Trophoblast cell (in vitro differentiated cells and primary cell): ENCODE data around the gene RPS16.

Experiments used
- DNase-seq, 2 donors: peaks; one replicate each; pipeline ENCODE4 v3.0.0-alpha.2; 2016
- H2AFZ ChIP-seq: 2 replicates; pipeline ENCODE4 v1.6.1; 2013; ENCODE audit warnings: low read length, moderate library complexity, mild to moderate bottlenecking; ENCODE audit not compliant: insufficient read depth, poor library complexity
- H2AK5ac ChIP-seq: 2 replicates; pipeline ENCODE4 v1.6.1; 2013; ENCODE audit warnings: mild to moderate bottlenecking, low read length
- H2BK120ac ChIP-seq: 2 replicates; pipeline ENCODE4 v1.6.1; 2013; ENCODE audit warnings: low read length, mild to moderate bottlenecking, moderate library complexity; ENCODE audit not compliant: insufficient read depth, poor library complexity
- H2BK12ac ChIP-seq: 2 replicates; pipeline ENCODE4 v1.6.1; 2013; ENCODE audit warnings: mild to moderate bottlenecking, low read length, moderate library complexity
- H2BK5ac ChIP-seq: 2 replicates; pipeline ENCODE4 v1.6.1; 2013; ENCODE audit warnings: low read length, low read depth, moderate library complexity, mild to moderate bottlenecking; ENCODE audit not compliant: poor library complexity
- H3K14ac ChIP-seq: 2 replicates; pipeline ENCODE4 v1.6.1; 2013; ENCODE audit warnings: mild to moderate bottlenecking, low read length
- H3K18ac ChIP-seq: 2 replicates; pipeline ENCODE4 v1.6.1; 2013; ENCODE audit warnings: mild to moderate bottlenecking, low read length
- H3K23ac ChIP-seq: 2 replicates; pipeline ENCODE4 v1.6.1; 2013; ENCODE audit warnings: low read length
- H3K27ac ChIP-seq: 2 replicates; pipeline ENCODE4 v1.5.1; 2013; ENCODE audit warnings: low read depth, mild to moderate bottlenecking, inconsistent platforms, low read length, moderate library complexity
- H3K27me3 ChIP-seq: 2 replicates; pipeline ENCODE4 v1.6.1; 2013; ENCODE audit warnings: inconsistent platforms, mild to moderate bottlenecking, low read length, moderate library complexity; ENCODE audit not compliant: insufficient read depth
- H3K36me3 ChIP-seq, 2 experiments: 1 replicate in 1 of 2; 2 replicates in 1 of 2; pipeline ENCODE4 v1.6.1; 2013; ENCODE audit warnings: low read length in 2 of 2, mild to moderate bottlenecking in 2 of 2, moderate library complexity in 1 of 2; ENCODE audit not compliant: insufficient read depth in 2 of 2, control insufficient read depth in 1 of 2
- H3K4ac ChIP-seq: 2 replicates; pipeline ENCODE4 v1.6.1; 2013; ENCODE audit warnings: low read depth, mild to moderate bottlenecking, low read length, moderate library complexity
- H3K4me1 ChIP-seq, 2 experiments: 1 replicate in 1 of 2; 2 replicates in 1 of 2; pipeline ENCODE4 v1.6.1; 2013; ENCODE audit warnings: low read length in 2 of 2, mild to moderate bottlenecking in 2 of 2, moderate library complexity in 1 of 2; ENCODE audit not compliant: insufficient read depth in 2 of 2, control insufficient read depth in 1 of 2
- H3K4me2 ChIP-seq: 2 replicates; pipeline ENCODE4 v1.6.1; 2013; ENCODE audit warnings: inconsistent platforms, mild to moderate bottlenecking, low read length, moderate library complexity
- H3K4me3 ChIP-seq: 2 replicates; pipeline ENCODE4 v1.5.1; 2013; ENCODE audit warnings: mild to moderate bottlenecking, low read depth, low read length, inconsistent platforms
- H3K79me1 ChIP-seq: one replicate; pipeline ENCODE4 v1.6.1; 2013; ENCODE audit warnings: low read length
- H3K79me2 ChIP-seq: 2 replicates; pipeline ENCODE4 v1.6.1; 2013; ENCODE audit warnings: low read length, mild to moderate bottlenecking; ENCODE audit not compliant: control insufficient read depth, insufficient read depth, poor library complexity
- H3K9ac ChIP-seq: 2 replicates; pipeline ENCODE4 v1.6.1; 2013; ENCODE audit warnings: mild to moderate bottlenecking, low read length
- H3K9me3 ChIP-seq: 2 replicates; pipeline ENCODE4 v1.6.1; 2013; ENCODE audit warnings: low read depth, mild to moderate bottlenecking, control low read depth, inconsistent platforms, low read length; ENCODE audit not compliant: insufficient read depth
- H4K12ac ChIP-seq: 2 replicates; pipeline ENCODE4 v1.6.1; 2013; ENCODE audit warnings: low read depth, mild to moderate bottlenecking, low read length, moderate library complexity
- H4K8ac ChIP-seq: 2 replicates; pipeline ENCODE4 v1.6.1; 2013; ENCODE audit warnings: low read depth, mild to moderate bottlenecking, low read length, moderate library complexity
- H4K91ac ChIP-seq: one replicate; pipeline ENCODE4 v1.6.1; 2013; ENCODE audit warnings: low read depth, mild to moderate bottlenecking, low read length, moderate library complexity
- WGBS: extraction: QIAGEN DNeasy Blood & Tissue Kit; methylation state at CpG from one replicate; pipeline ENCODE4 v1.1.7; 2013; ENCODE audit warnings: missing lambda C conversion rate; ENCODE audit not compliant: insufficient read length, insufficient coverage; ENCODE audit errors: extremely low coverage; 5-methylcytosine and 5-hydroxymethylcytosine counted together

The RPS16 gene

GRCh38 chr19:39390451-39390750 lies 45.3 kb downstream of the RPS16 start:
- Histone ChIP-seq H3K27ac (peak overlapping the region; percentile 86), H3K36me3 (peaks cover 32 to 41% of the 10 kb centered on the region in 2 experiments), H3K79me2 (peaks cover 5% of the 10 kb centered on the region), H3K4me1 (peaks cover 8 to 9% of the 10 kb centered on the region in 2 experiments), H3K79me1 (peaks cover 6% of the 10 kb centered on the region), H2BK5ac (peak overlapping the region; percentile 65), H2AK5ac (no peak overlapping the region), H4K12ac (peak overlapping the region; percentile 46), H3K4me2 (peak overlapping the region; percentile 68), H3K27me3 (no peaks in the 10 kb centered on the region), H4K8ac (peak overlapping the region; percentile 73), H4K91ac (peak overlapping the region; percentile 72), H3K9ac (peak overlapping the region; percentile 79), H2BK120ac (peak overlapping the region; percentile 12), H3K9me3 (no peaks in the 10 kb centered on the region), H2AFZ (peak overlapping the region; percentile 20), H2BK12ac (no peak overlapping the region), H3K23ac (no peak overlapping the region), H3K4me3 (peak overlapping the region; percentile 78), H3K14ac (peak overlapping the region; percentile 50), H3K4ac (peak overlapping the region; percentile 5), H3K18ac (peak overlapping the region; percentile 17)
- DNase-seq = peak; percentile 27 to 52
- WGBS = no CpG with 5 or more reads among the region's 10 CpGs

GRCh38 chr19:39389631-39390414 lies 45.9 kb downstream of the RPS16 start:
- Histone ChIP-seq H2BK12ac (peak overlapping the region; percentile 20), H2AK5ac (no peak overlapping the region), H3K79me1 (peaks cover 6% of the 10 kb centered on the region), H4K91ac (peak overlapping the region; percentile 37), H3K27me3 (no peaks in the 10 kb centered on the region), H3K4me1 (peaks cover 8 to 9% of the 10 kb centered on the region in 2 experiments), H3K36me3 (peaks cover 35 to 43% of the 10 kb centered on the region in 2 experiments), H3K23ac (no peak overlapping the region), H3K4me2 (peak overlapping the region; percentile 68), H3K4me3 (no peak overlapping the region), H3K18ac (peak overlapping the region; percentile 33), H3K14ac (no peak overlapping the region), H2BK5ac (no peak overlapping the region), H2BK120ac (no peak overlapping the region), H3K9ac (peak overlapping the region; percentile 79), H4K12ac (peak overlapping the region; percentile 43), H3K4ac (peak overlapping the region; percentile 39), H3K9me3 (no peaks in the 10 kb centered on the region), H4K8ac (no peak overlapping the region), H2AFZ (no peak overlapping the region), H3K79me2 (peaks cover 5% of the 10 kb centered on the region), H3K27ac (no peak overlapping the region)
- WGBS = no CpG with 5 or more reads among the region's 13 CpGs
- DNase-seq = no peak

- no peak overlapping the region for H3K4ac ChIP-seq
- H3K4me3 ChIP-seq = no peak overlapping the region
- no peak for DNase-seq
- no peak overlapping the region for H2BK5ac ChIP-seq
- H2AFZ ChIP-seq = no peak overlapping the region
- H4K12ac ChIP-seq = no peak overlapping the region
- H3K4me1 ChIP-seq = peaks cover 8 to 9% of the 10 kb centered on the region in 2 experiments
- H4K8ac ChIP-seq = no peak overlapping the region
- H2BK12ac ChIP-seq = no peak overlapping the region
- H2AK5ac ChIP-seq = no peak overlapping the region
- no peak overlapping the region for H3K23ac ChIP-seq
- no peak overlapping the region for H3K18ac ChIP-seq
- H3K9ac ChIP-seq = no peak overlapping the region
- peaks cover 39 to 51% of the 10 kb centered on the region in 2 experiments for H3K36me3 ChIP-seq
- no peaks in the 10 kb centered on the region for H3K9me3 ChIP-seq
- no peak overlapping the region for H3K4me2 ChIP-seq
- H3K79me1 ChIP-seq = peaks cover 6% of the 10 kb centered on the region
- no peaks in the 10 kb centered on the region for H3K27me3 ChIP-seq
- H3K79me2 ChIP-seq = peaks cover 5% of the 10 kb centered on the region
- H4K91ac ChIP-seq = no peak overlapping the region
- H3K14ac ChIP-seq = no peak overlapping the region
- no CpG with 5 or more reads among the region's 5 CpGs for WGBS
- no peak overlapping the region for H3K27ac ChIP-seq
- H2BK120ac ChIP-seq = no peak overlapping the region
These were observed 47.1 kb downstream of the RPS16 start for GRCh38 chr19:39388657-39389056.

- Histone ChIP-seq H3K27me3 (no peaks in the 10 kb centered on the region), H3K36me3 (peaks cover 55 to 67% of the 10 kb centered on the region in 2 experiments), H3K79me1 (peaks cover 6% of the 10 kb centered on the region), H3K79me2 (peaks cover 5% of the 10 kb centered on the region), H4K12ac (no peak overlapping the region), H3K23ac (no peak overlapping the region), H3K9ac (no peak overlapping the region), H3K4me2 (no peak overlapping the region), H2BK120ac (no peak overlapping the region), H2AFZ (no peak overlapping the region), H3K14ac (no peak overlapping the region), H3K27ac (no peak overlapping the region), H3K4me3 (no peak overlapping the region), H3K4me1 (peaks cover 4 to 6% of the 10 kb centered on the region in 2 experiments), H2BK5ac (no peak overlapping the region), H4K8ac (no peak overlapping the region), H2AK5ac (no peak overlapping the region), H3K18ac (no peak overlapping the region), H3K9me3 (no peaks in the 10 kb centered on the region), H2BK12ac (no peak overlapping the region), H3K4ac (no peak overlapping the region), H4K91ac (no peak overlapping the region)
- no CpG with 5 or more reads among the region's 7 CpGs for WGBS
- no peak for DNase-seq
These were observed 49.2 kb downstream of the RPS16 start for GRCh38 chr19:39386557-39386956.
